SH-SY5Y (cell line): Measurements from ENCODE around the gene SFT2D1.

ENCODE experiments used
- GATA2 ChIP-seq: IDR thresholded peaks from 2 replicates; pipeline ENCODE4 v1.6.1; 2011; ENCODE audit warnings: mild to moderate bottlenecking, low read depth, low read length
- GATA3 ChIP-seq: IDR thresholded peaks from 2 replicates; pipeline ENCODE4 v1.6.1; 2011; ENCODE audit warnings: low read depth, mild to moderate bottlenecking, low read length, moderate library complexity

GRCh38 chr6:166277018-166277417, 65.3 kb downstream of the SFT2D1 start:
- TF ChIP-seq GATA2 (no peak), GATA3 (no peak)
